ENCODE results near the gene FCGBP.

Gene FCGBP

GRCh38 chr19:39943586-39943985, 9.2 kb upstream of the FCGBP start:
- DNase-seq, result no peak

- DNase-seq, result no peak
Observed at GRCh38 chr19:39942366-39942730, 7.9 kb upstream of the FCGBP start.

GRCh38 chr19:39941615-39942365, 7.4 kb upstream of the FCGBP start:
- DNase-seq, result no peak

GRCh38 chr19:39941151-39941550, 6.7 kb upstream of the FCGBP start:
- no peak for DNase-seq

GRCh38 chr19:39940221-39940833, 5.9 kb upstream of the FCGBP start:
- DNase-seq, result no peak

- no peak for DNase-seq
Observed at GRCh38 chr19:39939556-39939955, 5.1 kb upstream of the FCGBP start.

- DNase-seq, result no peak
Observed at GRCh38 chr19:39937787-39938186, 3.4 kb upstream of the FCGBP start.

GRCh38 chr19:39937094-39937720, 2.8 kb upstream of the FCGBP start:
- no peak for DNase-seq

GRCh38 chr19:39936622-39937021, 2.2 kb upstream of the FCGBP start:
- no peak for DNase-seq

- no peak for DNase-seq
Observed at GRCh38 chr19:39936020-39936419, 1.6 kb upstream of the FCGBP start.

- DNase-seq, result no peak
Observed at GRCh38 chr19:39935364-39935661, 879 bp upstream of the FCGBP start.

- no peak for DNase-seq
Observed at GRCh38 chr19:39929750-39930149, 4.7 kb downstream of the FCGBP start.

- DNase-seq, result no peak
Observed at GRCh38 chr19:39928357-39928725, 6.1 kb downstream of the FCGBP start.

- no peak for DNase-seq
Observed at GRCh38 chr19:39927524-39928356, 6.7 kb downstream of the FCGBP start.

- no peak for DNase-seq
Observed at GRCh38 chr19:39927076-39927475, 7.4 kb downstream of the FCGBP start.

GRCh38 chr19:39926170-39926760, 8.2 kb downstream of the FCGBP start:
- DNase-seq, result no peak

- no peak for DNase-seq
Observed at GRCh38 chr19:39924952-39925351, 9.5 kb downstream of the FCGBP start.

GRCh38 chr19:39924389-39924788, 10.0 kb downstream of the FCGBP start:
- DNase-seq, result no peak

GRCh38 chr19:39923862-39924261, 10.6 kb downstream of the FCGBP start:
- DNase-seq, result no peak

GRCh38 chr19:39919976-39920375, 14.5 kb downstream of the FCGBP start:
- DNase-seq, result no peak

GRCh38 chr19:39918183-39918651, 16.2 kb downstream of the FCGBP start:
- no peak for DNase-seq

GRCh38 chr19:39917561-39918182, 16.8 kb downstream of the FCGBP start:
- DNase-seq, result no peak
